ENCODE data around the gene LIPA. TPM values are rescaled to one million over a fixed set of nuclear protein-coding genes. Genes with fewer than 3 reads are reported as not detected.

The LIPA gene
- total and polyA plus RNA-seq, 8 donors, result 4.7 to 52.6 (median 17.6) TPM

DNA sequence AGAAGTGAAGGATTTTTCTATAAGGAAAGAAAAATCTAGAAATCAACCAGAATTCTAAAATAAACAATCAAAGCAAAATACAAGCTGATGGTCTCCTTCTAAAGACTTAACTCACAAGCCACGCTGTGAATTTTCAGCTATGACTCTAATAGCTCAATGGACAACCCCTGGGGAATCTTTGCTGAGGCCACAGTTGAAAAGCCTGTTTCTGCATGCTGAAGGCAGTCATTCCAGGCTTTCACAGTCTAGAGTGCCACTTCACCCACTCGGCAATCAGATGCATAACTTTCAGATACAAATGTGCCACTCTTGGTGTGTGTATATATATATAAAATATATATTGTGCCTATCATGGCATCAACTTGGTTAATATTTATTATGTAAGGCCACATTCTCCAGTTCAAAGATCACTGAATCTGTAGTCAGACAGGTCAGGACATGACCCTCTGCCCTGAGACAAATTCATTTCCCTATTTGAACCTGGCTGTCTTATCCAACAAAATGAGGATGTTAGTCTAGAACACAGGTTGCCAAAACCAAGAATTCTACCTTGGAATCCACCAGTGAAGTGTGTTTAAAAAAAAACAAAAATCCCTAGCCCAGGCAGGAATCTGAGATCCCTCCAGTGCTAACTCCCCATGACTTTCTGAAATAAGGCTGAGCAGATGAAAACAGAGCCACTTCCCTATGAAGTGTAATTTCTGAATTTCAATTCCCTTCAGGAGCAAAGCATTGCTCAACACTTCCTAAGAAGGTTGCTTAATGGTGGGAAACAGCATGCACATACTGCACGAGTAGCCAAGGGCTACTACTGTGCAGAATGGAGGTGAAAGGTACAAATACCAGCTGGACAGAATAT is 9.9 kb downstream of the LIPA start:
- FAIRE-seq, result no peak

DNA sequence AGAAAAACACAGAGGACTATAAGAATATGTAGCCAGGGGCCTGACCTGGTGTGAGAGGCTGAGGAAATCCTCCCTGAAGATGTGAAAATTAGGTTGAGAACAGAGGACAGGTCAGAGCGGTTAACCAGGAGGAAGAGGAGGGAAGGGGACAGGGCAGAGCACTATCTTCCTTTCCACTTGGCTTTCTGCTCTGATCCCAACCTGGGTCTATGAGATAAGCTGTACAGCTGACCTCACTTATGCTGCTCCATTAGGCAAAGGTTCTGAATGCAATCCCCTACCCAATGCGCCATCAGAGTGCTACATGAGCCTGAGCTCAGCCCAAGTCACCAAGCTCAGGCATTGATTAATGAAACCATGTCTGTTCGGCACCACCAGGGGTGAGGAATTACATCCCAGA is 10.5 kb downstream of the LIPA start:
- TF ChIP-seq, protein P1, sequence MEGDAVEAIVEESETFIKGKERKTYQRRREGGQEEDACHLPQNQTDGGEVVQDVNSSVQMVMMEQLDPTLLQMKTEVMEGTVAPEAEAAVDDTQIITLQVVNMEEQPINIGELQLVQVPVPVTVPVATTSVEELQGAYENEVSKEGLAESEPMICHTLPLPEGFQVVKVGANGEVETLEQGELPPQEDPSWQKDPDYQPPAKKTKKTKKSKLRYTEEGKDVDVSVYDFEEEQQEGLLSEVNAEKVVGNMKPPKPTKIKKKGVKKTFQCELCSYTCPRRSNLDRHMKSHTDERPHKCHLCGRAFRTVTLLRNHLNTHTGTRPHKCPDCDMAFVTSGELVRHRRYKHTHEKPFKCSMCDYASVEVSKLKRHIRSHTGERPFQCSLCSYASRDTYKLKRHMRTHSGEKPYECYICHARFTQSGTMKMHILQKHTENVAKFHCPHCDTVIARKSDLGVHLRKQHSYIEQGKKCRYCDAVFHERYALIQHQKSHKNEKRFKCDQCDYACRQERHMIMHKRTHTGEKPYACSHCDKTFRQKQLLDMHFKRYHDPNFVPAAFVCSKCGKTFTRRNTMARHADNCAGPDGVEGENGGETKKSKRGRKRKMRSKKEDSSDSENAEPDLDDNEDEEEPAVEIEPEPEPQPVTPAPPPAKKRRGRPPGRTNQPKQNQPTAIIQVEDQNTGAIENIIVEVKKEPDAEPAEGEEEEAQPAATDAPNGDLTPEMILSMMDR (IDR thresholded peaks at IDR 0.05), result no peak
- FAIRE-seq (no peak), ATAC-seq (no peak), DNase-seq (no peak)
- no peak overlapping the region for H3K27ac ChIP-seq
- no peaks in the 10 kb centered on the region for H3K27me3 ChIP-seq
- intact Hi-C loops (cut with DNase I), result no loop called here
- H3K36me3 ChIP-seq, result no peaks in the 10 kb centered on the region
- H3K4me3 ChIP-seq, result no peak overlapping the region
- WGBS, 2 donors, result 90 to 96% methylated on average over 3 of the region's 3 CpGs
- no peaks in the 10 kb centered on the region for H3K4me1 ChIP-seq
- no peaks in the 10 kb centered on the region for H3K9me3 ChIP-seq

More for the DNA sequence above, 9.9 kb downstream of the LIPA start:
- no peaks in the 10 kb centered on the region for H3K27me3 ChIP-seq
- 84 to 89% methylated on average over 3 of the region's 3 CpGs for WGBS, 2 donors
- TF ChIP-seq, protein P1 (IDR thresholded peaks at IDR 0.05), result no peak
- H3K4me1 ChIP-seq, result no peaks in the 10 kb centered on the region
- intact Hi-C loops (cut with DNase I), result no loop called here
- no peak overlapping the region for H3K27ac ChIP-seq
- no peak overlapping the region for H3K4me3 ChIP-seq
- no peaks in the 10 kb centered on the region for H3K9me3 ChIP-seq
- peak in 3 of 4 donors; percentile 48 to 75 (median 72) for ATAC-seq
- H3K36me3 ChIP-seq, result no peaks in the 10 kb centered on the region
- DNase-seq, result no peak

DNA sequence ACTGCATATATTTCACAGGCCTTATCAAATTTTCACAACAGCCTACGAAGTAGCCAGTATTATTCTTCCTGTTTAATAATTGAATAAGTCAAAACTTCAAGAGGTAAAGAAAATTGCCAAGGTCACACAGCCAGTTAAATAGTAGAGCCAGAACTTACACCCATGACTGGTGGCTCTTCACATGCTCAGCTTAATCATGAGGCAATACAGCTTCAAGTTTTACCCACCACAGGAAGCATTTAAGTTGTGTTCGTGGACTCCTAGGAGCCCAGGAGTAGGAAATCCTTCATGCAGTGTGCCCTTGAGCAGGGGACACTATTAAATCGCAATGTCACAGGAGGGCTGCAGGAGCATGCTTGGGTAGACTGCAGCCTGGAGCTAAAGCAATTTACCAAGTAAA is 11.1 kb downstream of the LIPA start:
- no peak overlapping the region for H3K4me3 ChIP-seq
- no peaks in the 10 kb centered on the region for H3K36me3 ChIP-seq
- no peaks in the 10 kb centered on the region for H3K4me1 ChIP-seq
- 76 to 79% methylated on average over 3 of the region's 3 CpGs for WGBS, 2 donors
- TF ChIP-seq, protein P1 (IDR thresholded peaks at IDR 0.05), result no peak
- ATAC-seq, result no peak
- DNase-seq, result no peak
- H3K9me3 ChIP-seq, result no peaks in the 10 kb centered on the region
- no peak for FAIRE-seq
- no peak overlapping the region for H3K27ac ChIP-seq
- no peaks in the 10 kb centered on the region for H3K27me3 ChIP-seq
- intact Hi-C loops (cut with DNase I), result no loop called here

- TF ChIP-seq, protein P1 (IDR thresholded peaks at IDR 0.05), result no peak
- Histone ChIP-seq H3K36me3 (no peaks in the 10 kb centered on the region), H3K9me3 (no peaks in the 10 kb centered on the region), H3K4me1 (no peaks in the 10 kb centered on the region), H3K27ac (no peak overlapping the region), H3K4me3 (no peak overlapping the region), H3K27me3 (no peaks in the 10 kb centered on the region)
- ATAC-seq (no peak), DNase-seq (no peak), FAIRE-seq (no peak)
- intact Hi-C loops (cut with DNase I), result no loop called here
- WGBS, 2 donors, result 84 to 86% methylated on average over 5 of the region's 5 CpGs
These were observed 12.5 kb downstream of the LIPA start for GRCh38 chr10:89238956-89239644.

DNA sequence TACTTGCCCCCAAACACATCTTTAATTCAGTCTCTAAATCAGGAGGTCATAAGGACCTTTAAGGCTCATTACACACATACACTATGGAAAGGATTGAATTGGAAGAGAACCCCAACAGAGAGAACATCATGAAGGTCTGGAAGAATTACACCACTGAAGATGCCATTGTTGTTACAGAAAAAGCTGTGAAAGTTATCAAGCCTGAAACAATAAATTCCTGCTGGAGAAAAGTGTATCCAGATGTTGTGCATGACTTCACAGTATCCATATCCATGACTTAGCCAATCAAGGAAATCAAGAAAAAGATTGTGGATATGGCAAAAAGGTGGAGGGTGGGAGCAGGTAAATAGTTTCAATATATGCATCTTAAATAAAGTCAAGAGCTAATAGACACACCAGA is 13.7 kb downstream of the LIPA start:
- no peak for FAIRE-seq
- intact Hi-C loops (cut with DNase I), result no loop called here
- ATAC-seq, result no peak
- TF ChIP-seq, protein P1 (IDR thresholded peaks at IDR 0.05), result no peak
- no peaks in the 10 kb centered on the region for H3K9me3 ChIP-seq
- H3K27ac ChIP-seq, result no peak overlapping the region
- H3K4me3 ChIP-seq, result no peak overlapping the region
- no peaks in the 10 kb centered on the region for H3K27me3 ChIP-seq
- DNase-seq, result no peak
- no peaks in the 10 kb centered on the region for H3K36me3 ChIP-seq
- no peaks in the 10 kb centered on the region for H3K4me1 ChIP-seq
